ENCODE measurements around the gene SLC13A3. TPM values are rescaled to one million over a fixed set of nuclear protein-coding genes. Genes with fewer than 3 reads are reported as not detected.

SLC13A3 gene
- total RNA-seq, 4 donors from 2014 or later: 0.34 to 1.5 (median 1.0) TPM

DNA sequence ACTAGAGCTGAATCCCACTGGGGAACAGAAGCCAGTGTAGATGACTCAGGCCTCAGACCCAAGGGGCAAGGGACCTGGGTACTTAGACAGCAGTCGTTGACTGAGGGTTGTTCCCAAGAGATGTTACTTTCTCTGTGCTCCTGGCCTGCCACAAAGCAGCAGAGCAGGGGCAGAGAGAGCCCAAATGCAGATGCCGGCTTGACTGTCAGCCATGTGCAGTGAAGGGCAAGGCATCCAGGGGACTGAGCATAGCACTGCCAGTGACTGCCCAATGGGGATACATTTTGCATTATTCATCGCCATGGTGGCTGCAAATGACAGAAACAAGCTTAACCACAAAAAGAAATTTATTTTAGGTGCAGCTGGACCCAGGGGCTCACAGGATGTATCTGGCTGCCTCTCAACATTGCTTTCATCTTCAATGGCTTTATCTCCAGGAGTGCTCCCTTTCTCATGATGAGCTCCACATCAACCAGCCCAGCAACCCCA, 45.6 kb upstream of the SLC13A3 start:
- WGBS, 2 donors: 65 to 66% methylated on average over 3 of the region's 3 CpGs
- intact Hi-C loops (cut with DNase I): no loop called here

DNA sequence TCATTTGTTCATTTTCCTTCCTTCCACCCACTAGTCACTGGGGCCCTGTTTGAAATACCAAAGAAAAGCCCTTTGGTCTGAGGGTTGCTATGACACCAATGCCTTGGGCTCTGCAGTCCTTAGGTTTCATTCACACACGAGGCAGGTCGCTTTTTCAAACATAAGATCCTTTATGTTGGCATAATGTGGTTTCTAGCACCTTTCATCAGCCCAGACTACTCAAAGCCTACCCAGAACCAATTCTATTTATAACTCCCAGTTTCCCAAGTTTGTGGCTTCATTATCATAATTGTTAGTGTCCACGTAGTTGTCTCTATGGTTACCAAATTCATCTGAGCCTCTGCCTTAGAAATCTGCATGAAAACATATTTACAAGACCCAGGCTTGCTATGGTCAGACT, 44.6 kb upstream of the SLC13A3 start:
- H3K27me3 ChIP-seq: peaks cover 0 to 11% (median 0%) of the 10 kb centered on the region in 4 donors
- H3K9me3 ChIP-seq: no peaks in the 10 kb centered on the region
- intact Hi-C loops (cut with DNase I): no loop called here
- no peaks in the 10 kb centered on the region for H3K36me3 ChIP-seq
- H3K27ac ChIP-seq: no peak overlapping the region
- WGBS, 2 donors: 26 to 32% methylated on average over 3 of the region's 3 CpGs
- DNase-seq: no peak
- TF ChIP-seq, protein P1, sequence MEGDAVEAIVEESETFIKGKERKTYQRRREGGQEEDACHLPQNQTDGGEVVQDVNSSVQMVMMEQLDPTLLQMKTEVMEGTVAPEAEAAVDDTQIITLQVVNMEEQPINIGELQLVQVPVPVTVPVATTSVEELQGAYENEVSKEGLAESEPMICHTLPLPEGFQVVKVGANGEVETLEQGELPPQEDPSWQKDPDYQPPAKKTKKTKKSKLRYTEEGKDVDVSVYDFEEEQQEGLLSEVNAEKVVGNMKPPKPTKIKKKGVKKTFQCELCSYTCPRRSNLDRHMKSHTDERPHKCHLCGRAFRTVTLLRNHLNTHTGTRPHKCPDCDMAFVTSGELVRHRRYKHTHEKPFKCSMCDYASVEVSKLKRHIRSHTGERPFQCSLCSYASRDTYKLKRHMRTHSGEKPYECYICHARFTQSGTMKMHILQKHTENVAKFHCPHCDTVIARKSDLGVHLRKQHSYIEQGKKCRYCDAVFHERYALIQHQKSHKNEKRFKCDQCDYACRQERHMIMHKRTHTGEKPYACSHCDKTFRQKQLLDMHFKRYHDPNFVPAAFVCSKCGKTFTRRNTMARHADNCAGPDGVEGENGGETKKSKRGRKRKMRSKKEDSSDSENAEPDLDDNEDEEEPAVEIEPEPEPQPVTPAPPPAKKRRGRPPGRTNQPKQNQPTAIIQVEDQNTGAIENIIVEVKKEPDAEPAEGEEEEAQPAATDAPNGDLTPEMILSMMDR (IDR thresholded peaks at IDR 0.05): no peak
- no peak for TF ChIP-seq POLR2A (IDR thresholded peaks at IDR 0.05)
- no peak overlapping the region for H3K4me3 ChIP-seq
- H3K4me1 ChIP-seq: peaks cover 0 to 6% (median 0%) of the 10 kb centered on the region in 3 donors

More for the DNA sequence above, 45.6 kb upstream of the SLC13A3 start:
- Histone ChIP-seq H3K27ac (no peak overlapping the region), H3K4me1 (peaks cover 0 to 6% (median 0%) of the 10 kb centered on the region in 3 donors), H3K9me3 (no peaks in the 10 kb centered on the region), H3K36me3 (no peaks in the 10 kb centered on the region), H3K4me3 (no peak overlapping the region), H3K27me3 (peaks cover 0 to 11% (median 0%) of the 10 kb centered on the region in 4 donors)
- TF ChIP-seq, protein P1 (IDR thresholded peaks at IDR 0.05): no peak
- TF ChIP-seq POLR2A (IDR thresholded peaks at IDR 0.05): no peak
- DNase-seq: no peak

DNA sequence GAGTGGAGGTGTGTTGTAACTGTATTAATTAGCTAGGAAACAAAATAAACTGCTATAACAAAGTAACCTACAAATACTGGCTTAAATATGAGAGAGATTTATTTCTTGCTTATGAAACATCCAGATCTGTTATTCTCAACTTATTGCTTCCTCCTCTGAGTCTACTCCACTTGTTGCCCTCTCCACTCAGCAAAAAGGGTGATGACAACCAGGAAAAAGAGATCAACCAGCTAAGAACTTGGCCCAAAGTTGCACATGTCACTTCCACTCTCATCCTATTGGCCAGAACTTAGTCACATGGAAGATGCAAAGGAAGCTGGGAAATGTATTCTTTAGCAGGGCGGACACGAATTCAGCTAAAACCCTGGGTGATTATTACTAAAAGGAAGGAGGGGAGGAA, 43.2 kb upstream of the SLC13A3 start:
- DNase-seq: no peak
- H3K4me3 ChIP-seq: no peak overlapping the region
- WGBS, 2 donors: 49% methylated on average over 2 of the region's 2 CpGs
- no peaks in the 10 kb centered on the region for H3K36me3 ChIP-seq
- peaks cover 0 to under 1% (median 0%) of the 10 kb centered on the region in 4 donors for H3K27me3 ChIP-seq
- H3K27ac ChIP-seq: peak overlapping the region in 1 of 4 donors; percentile 18
- intact Hi-C loops (cut with DNase I): no loop called here
- H3K9me3 ChIP-seq: no peaks in the 10 kb centered on the region
- TF ChIP-seq, protein P1 (IDR thresholded peaks at IDR 0.05): no peak
- no peak for TF ChIP-seq POLR2A (IDR thresholded peaks at IDR 0.05)
- H3K4me1 ChIP-seq: peaks cover 0 to 13% (median 6%) of the 10 kb centered on the region in 3 donors

DNA sequence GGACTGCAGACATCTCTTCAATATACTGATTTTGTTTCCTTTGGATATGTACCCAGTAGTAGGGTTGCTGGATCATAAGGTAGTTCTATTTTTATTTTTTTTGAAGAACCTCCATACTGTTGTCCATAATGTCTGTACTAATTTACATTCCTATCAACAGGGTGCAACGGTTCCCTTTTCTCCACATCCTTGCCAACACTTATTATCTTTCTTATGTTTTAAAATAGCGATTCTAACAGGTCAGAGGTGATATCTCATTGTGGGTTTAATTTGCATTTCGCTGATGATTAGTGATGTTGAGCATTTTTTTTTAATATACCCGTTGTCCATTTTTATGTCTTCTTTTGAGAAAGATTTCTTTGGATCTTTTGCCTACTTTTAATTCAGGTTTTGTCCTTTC, 39.9 kb upstream of the SLC13A3 start:
- Histone ChIP-seq H3K27me3 (no peaks in the 10 kb centered on the region), H3K9me3 (no peaks in the 10 kb centered on the region), H3K27ac (no peak overlapping the region), H3K4me1 (peaks cover 16 to 38% (median 21%) of the 10 kb centered on the region in 3 donors), H3K36me3 (peaks cover 0 to 7% (median 0%) of the 10 kb centered on the region in 3 donors), H3K4me3 (no peak overlapping the region)
- intact Hi-C loops (cut with DNase I): no loop called here
- no peak for DNase-seq
- TF ChIP-seq, protein P1 (IDR thresholded peaks at IDR 0.05): no peak
- TF ChIP-seq POLR2A (IDR thresholded peaks at IDR 0.05): no peak
- WGBS, 2 donors: 76 to 80% methylated on average over 4 of the region's 4 CpGs

DNA sequence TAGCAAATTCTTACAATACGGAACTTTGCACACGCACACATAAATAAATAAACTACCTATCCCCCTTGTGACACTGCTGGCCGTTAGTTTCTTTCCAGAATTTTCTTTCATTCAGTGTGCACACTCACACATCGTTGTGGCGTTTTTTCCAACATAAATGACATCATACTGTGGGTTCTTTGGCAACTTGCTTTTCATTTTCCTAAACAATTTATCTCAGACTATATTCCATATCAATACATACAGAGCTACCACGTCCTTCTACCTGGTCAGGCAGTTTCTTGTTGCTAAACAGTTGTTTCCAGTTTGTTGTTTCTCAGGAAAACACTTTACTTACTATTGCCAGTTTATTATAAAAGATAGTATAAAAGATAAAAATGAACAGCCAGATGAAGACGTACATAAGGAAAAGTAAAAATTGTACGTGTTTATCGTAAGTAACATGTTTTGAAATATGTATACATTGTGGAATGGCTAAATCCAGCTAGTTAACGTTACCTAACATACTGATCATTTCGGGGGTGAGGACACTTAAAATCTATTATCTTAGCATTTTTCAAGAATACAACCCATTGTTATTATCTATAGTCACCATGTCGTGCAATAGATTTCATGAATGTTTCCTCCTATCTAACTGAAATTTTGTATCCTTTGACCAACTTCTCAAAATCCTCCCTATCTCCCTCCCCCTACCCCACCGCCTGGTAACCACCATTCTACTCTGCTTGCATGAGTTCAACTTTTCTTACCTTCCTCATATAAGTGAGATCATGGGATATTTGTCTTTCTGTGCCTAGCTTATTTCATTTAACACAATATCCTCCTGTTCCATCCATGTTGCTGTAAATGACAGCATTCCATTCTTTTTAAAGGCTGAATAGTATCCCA, 39.2 kb upstream of the SLC13A3 start:
- H3K9me3 ChIP-seq: no peaks in the 10 kb centered on the region
- intact Hi-C loops (cut with DNase I): no loop called here
- H3K27ac ChIP-seq: peak overlapping the region; percentile 93 to 98 (median 96)
- H3K27me3 ChIP-seq: no peaks in the 10 kb centered on the region
- H3K4me1 ChIP-seq: peaks cover 16 to 41% (median 21%) of the 10 kb centered on the region in 3 donors
- peak overlapping the region; percentile 73 to 93 (median 81) for H3K4me3 ChIP-seq
- TF ChIP-seq POLR2A (IDR thresholded peaks at IDR 0.05): no peak
- TF ChIP-seq, protein P1 (IDR thresholded peaks at IDR 0.05): no peak
- H3K36me3 ChIP-seq: peaks cover 0 to 14% (median 0%) of the 10 kb centered on the region in 3 donors
- no peak for DNase-seq
- 47 to 55% methylated on average over 13 of the region's 13 CpGs for WGBS, 2 donors
